NB4 (cell line): ENCODE measurements around the gene ZZZ3.

ENCODE experiments used
- TF ChIP-seq, protein P1 (sequence below): IDR thresholded peaks from 2 replicates; pipeline ENCODE4 v1.6.1; 2011; ENCODE audit warnings: low read depth, low read length
- TF ChIP-seq, protein P2 (sequence below): IDR thresholded peaks from one replicate; pipeline ENCODE4 v1.5.1; 2012; ENCODE audit warnings: low read depth, low read length

DNA sequence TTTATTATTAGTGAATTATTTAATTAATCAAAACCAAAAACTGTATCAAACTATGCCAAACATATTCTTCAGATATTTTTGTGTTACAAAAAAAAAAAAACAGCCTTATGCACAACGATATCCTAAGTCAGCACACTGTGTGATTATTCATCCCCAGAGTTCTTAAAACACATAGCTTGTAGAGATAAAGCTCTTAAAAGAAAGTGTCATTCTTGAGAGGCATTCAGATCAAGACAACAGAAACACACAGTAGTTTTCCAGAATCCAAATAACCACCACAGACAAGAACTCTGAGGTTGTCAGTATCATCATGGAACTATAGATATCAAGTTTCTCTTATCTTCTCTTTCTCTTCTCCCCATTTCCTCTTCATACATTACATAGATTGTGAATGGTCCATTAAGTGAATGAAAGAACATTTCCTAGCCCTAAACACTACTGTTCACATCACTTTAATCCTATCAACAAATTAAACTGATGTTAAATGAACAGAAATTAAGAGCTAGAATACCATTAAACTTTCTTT is 13.5 kb downstream of the ZZZ3 start:
- TF ChIP-seq, protein P1, sequence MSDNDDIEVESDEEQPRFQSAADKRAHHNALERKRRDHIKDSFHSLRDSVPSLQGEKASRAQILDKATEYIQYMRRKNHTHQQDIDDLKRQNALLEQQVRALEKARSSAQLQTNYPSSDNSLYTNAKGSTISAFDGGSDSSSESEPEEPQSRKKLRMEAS = no peak
- TF ChIP-seq, protein P2, sequence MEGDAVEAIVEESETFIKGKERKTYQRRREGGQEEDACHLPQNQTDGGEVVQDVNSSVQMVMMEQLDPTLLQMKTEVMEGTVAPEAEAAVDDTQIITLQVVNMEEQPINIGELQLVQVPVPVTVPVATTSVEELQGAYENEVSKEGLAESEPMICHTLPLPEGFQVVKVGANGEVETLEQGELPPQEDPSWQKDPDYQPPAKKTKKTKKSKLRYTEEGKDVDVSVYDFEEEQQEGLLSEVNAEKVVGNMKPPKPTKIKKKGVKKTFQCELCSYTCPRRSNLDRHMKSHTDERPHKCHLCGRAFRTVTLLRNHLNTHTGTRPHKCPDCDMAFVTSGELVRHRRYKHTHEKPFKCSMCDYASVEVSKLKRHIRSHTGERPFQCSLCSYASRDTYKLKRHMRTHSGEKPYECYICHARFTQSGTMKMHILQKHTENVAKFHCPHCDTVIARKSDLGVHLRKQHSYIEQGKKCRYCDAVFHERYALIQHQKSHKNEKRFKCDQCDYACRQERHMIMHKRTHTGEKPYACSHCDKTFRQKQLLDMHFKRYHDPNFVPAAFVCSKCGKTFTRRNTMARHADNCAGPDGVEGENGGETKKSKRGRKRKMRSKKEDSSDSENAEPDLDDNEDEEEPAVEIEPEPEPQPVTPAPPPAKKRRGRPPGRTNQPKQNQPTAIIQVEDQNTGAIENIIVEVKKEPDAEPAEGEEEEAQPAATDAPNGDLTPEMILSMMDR = no peak
